ENCODE data around the gene MAL. TPM values are rescaled to one million over a fixed set of nuclear protein-coding genes. Genes with fewer than 3 reads are reported as not detected.

The MAL gene
- total and polyA plus RNA-seq, 2 of the 8 experiments (the other 6 are each of a cell fraction or from before 2014, with no cell fraction given): not detected

DNA sequence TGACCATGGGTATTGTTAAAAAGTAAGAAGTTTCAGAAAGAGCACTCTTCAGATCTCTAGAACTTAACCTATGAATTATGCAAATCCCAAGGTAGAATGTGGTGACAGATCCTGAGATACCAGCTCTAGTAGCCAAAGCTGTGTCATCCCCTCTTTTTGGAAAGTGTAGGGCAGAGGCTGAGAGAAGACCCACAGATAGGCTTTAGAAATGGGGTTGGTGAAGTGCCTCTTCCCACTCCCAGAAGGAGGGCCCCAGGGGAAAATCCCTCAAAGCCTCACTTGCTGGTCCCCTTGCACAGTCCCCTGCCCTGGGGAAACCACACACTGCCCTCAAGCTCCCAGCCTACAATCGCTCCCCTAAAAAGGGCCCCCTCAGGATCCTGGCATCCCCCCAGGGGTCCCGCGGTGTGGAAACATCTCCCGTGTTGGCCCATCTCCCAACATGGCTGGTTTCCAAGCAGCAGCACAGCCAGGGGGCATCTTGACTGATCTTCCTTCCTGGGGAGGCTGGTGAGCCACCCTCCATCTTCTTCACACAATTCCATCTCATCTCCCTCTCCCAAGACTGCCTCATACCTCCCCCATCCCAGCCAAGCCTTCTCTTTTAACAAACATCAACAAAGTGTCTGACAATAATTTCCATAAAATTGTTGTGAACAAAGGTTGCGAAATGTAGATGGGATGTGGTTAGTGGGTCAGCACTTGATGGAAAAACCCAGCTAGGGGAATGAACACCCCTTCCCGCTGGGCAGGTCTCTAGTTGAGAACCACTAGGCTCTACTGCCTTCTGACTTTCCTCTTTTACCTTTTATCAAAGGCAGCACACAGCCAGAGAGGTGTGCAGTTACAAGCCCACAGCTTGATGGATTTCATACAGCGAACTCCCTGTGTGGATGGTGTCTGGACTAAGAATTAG is 25.1 kb downstream of the MAL start:
- H3K9ac ChIP-seq (replicated peaks in 1 of 4; ENCODE audit: extremely low read depth in 1 of 4, low read depth in 3 of 4, low read length in 3 of 4): no peak overlapping the region
- H3K79me2 ChIP-seq (ENCODE audit: control insufficient read depth in 1 of 2, insufficient read depth in 2 of 2, low read length in 2 of 2): no peaks in the 10 kb centered on the region
- ChIA-PET POLR2A (ENCODE audit: partially characterized antibody) (no interaction called here), CTCF (ENCODE audit: partially characterized antibody) (no interaction called here)
- H3K36me3 ChIP-seq (ENCODE audit: control insufficient read depth in 2 of 4, insufficient read depth in 4 of 4, low read length in 3 of 4): no peaks in the 10 kb centered on the region
- H2BK120ac ChIP-seq (replicated peaks; ENCODE audit: low read depth, low read length): no peak overlapping the region
- H2AK5ac ChIP-seq (ENCODE audit: low read depth, low read length): no peak overlapping the region
- 87% methylated on average over 7 of the region's 7 CpGs; no CpG with 5 or more reads in 1 of the 2 experiments for WGBS, 2 experiments (ENCODE audit: extremely low coverage in 1 of 2, insufficient coverage in 1 of 2, insufficient read length in 1 of 2, insufficient replicate concordance in 2 of 2, low coverage in 1 of 2, low lambda C conversion rate in 2 of 2, missing lambda C conversion rate in 1 of 2)
- H3K4me3 ChIP-seq (ENCODE audit: extremely low read depth in 1 of 4, insufficient read depth in 2 of 4, low read depth in 3 of 4, low read length in 4 of 4): no peak overlapping the region
- no peak for TF ChIP-seq RXRA (IDR thresholded peaks at IDR 0.05; ENCODE audit: insufficient read depth, low read depth, low read length)
- TF ChIP-seq CTBP2 (IDR thresholded peaks at IDR 0.05; ENCODE audit: borderline replicate concordance, insufficient read depth, insufficient read length, low read length): no peak
- no peak for TF ChIP-seq POU5F1 (IDR thresholded peaks at IDR 0.05; ENCODE audit: low read depth, low read length)
- no peak for TF ChIP-seq FOSL1 (IDR thresholded peaks at IDR 0.05; ENCODE audit: insufficient read depth, low read depth, low read length)
- no peak for TF ChIP-seq TEAD4 (IDR thresholded peaks at IDR 0.05; ENCODE audit: low read depth, low read length)
- no peak for TF ChIP-seq KDM4A (IDR thresholded peaks at IDR 0.05; ENCODE audit: low read depth, low read length, severe bottlenecking)
- no peak for TF ChIP-seq CBX8 (IDR thresholded peaks at IDR 0.05; ENCODE audit: borderline replicate concordance, low read depth, low read length)
- peaks cover 73 to 88% of the 10 kb centered on the region in 2 experiments for H3K9me3 ChIP-seq (ENCODE audit: insufficient read depth in 2 of 2, low read depth in 1 of 2, low read length in 1 of 2)
- H2BK15ac ChIP-seq (ENCODE audit: low read length): no peak overlapping the region
- no peak for DNase-seq (ENCODE audit: low read depth in 1 of 2, low spot score in 2 of 2)
- H3K56ac ChIP-seq (replicated peaks; ENCODE audit: insufficient read length, low read depth, low read length): no peak overlapping the region
- no peak overlapping the region for H3K14ac ChIP-seq (ENCODE audit: insufficient read length)
- H3K4ac ChIP-seq (replicated peaks; ENCODE audit: insufficient read length, low read depth, low read length): no peak overlapping the region
- H3K27ac ChIP-seq (ENCODE audit: low read depth, low read length): no peak overlapping the region
- no peaks in the 10 kb centered on the region for H4K20me1 ChIP-seq (replicated peaks in 1 of 2; ENCODE audit: control insufficient read depth in 1 of 2, insufficient read depth in 2 of 2, low read length in 2 of 2)
- no peak overlapping the region for H2BK5ac ChIP-seq (ENCODE audit: low read depth, low read length)
- H3K23me2 ChIP-seq (ENCODE audit: low read depth, low read length): no peaks in the 10 kb centered on the region
- no peak overlapping the region for H2AFZ ChIP-seq (ENCODE audit: low read length)
- no peaks in the 10 kb centered on the region for H3K79me1 ChIP-seq (ENCODE audit: low read depth, low read length)
- no peak overlapping the region for H3K4me2 ChIP-seq (ENCODE audit: insufficient read depth in 1 of 2, low read depth in 2 of 2, low read length in 2 of 2)
- no peaks in the 10 kb centered on the region; a peak in 1 of 7 replicates for H3K4me1 ChIP-seq (replicated peaks in 1 of 4; ENCODE audit: control insufficient read depth in 3 of 4, insufficient read depth in 4 of 4, low read length in 3 of 4)
- H4K8ac ChIP-seq (ENCODE audit: extremely low read depth, insufficient read depth, low read length): no peak overlapping the region
- no peak overlapping the region for H2BK12ac ChIP-seq (ENCODE audit: low read depth, low read length)
- H2BK20ac ChIP-seq (ENCODE audit: low read length): no peak overlapping the region
- no peaks in the 10 kb centered on the region for H3K27me3 ChIP-seq (replicated peaks in 1 of 4; ENCODE audit: control insufficient read depth in 3 of 4, extremely low read depth in 1 of 4, insufficient read depth in 3 of 4, low read length in 3 of 4)
- H3K23ac ChIP-seq (ENCODE audit: insufficient read length): no peak overlapping the region
- H4K5ac ChIP-seq (ENCODE audit: insufficient read length, low read depth, low read length): no peak overlapping the region
- no peak for FAIRE-seq
- H4K91ac ChIP-seq (replicated peaks; ENCODE audit: insufficient read length, low read length): no peak overlapping the region
- no peak overlapping the region for H3K18ac ChIP-seq (ENCODE audit: extremely low read depth, low read length)

Data from H1 (cell line).